ENCODE results near the gene HS6ST3.

The HS6ST3 gene

DNA sequence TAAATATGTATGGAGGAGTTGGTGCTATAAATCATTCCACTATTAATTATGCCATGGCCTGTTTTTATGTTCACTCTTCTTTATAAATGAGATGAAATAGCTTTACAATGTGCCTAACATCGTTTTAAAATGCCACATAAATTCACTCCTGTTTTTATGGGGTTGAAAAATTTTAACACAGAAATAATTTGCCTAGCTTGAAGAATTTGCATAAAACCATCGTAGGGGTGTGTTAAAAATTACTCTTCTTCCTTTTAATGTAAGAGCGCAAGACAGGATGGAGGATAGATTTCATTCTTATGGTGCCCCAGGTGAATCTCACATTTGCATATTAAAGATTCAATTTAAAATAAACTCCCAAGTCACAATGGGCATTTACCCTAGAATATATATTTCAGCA, 456.6 kb downstream of the HS6ST3 start:
- DNase-seq = no peak

DNA sequence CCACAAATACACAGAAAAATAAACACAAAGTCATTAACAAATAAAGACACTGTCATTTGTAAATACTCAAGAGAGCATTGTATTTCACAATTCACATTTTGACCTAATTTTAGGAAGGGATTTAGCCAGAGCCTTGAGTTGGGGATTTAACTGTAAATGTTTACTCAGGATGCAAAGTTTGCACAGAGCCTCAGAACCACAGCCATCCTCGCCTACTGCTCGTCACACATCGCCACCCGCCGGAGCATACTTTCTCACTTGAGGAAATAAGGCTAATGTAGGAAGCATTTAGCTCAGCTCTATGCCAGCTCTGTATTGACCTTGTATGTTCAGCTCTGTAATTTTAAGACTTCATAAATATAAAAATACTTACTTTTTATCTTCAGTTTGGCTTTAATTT, 461.6 kb downstream of the HS6ST3 start:
- DNase-seq = no peak

DNA sequence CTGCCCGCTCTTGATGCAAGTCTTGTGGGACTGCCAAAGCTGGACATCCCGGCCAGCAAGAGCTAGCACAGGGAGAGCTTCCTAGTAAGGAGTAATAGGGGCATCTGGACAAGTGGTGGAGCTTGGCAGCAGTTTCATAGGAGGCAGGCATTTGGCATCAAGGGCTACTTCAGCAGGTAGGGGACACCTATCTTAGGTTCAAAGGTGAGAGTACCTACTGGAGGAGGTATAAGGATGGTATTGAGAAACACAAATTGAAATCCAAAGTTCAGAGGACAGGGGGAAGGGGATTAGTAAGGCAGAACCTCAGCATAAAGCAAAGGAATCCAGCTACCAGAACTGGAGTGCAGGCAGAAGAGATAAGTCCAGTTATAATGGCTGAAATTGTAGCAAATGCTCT, 462.7 kb downstream of the HS6ST3 start:
- DNase-seq = no peak

DNA sequence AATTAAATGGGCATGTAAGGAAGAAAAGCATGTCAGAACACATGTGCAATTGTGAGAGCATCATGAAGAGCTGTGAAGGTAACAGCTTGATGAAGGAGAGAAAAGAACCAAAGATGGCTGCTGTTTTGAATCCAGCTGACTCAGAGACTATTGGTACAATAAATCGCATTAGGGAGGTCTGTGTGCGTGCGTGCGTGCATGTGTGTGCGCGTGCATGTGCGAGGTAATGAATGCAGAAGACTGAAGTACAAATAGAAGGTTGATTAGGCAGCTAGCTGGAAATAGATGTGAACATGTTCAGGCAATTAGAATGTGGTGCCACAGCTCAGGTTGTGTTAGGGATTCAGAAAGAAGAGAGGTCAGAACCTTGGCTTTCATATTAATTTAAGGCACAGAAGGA, 463.9 kb downstream of the HS6ST3 start:
- DNase-seq = no peak

DNA sequence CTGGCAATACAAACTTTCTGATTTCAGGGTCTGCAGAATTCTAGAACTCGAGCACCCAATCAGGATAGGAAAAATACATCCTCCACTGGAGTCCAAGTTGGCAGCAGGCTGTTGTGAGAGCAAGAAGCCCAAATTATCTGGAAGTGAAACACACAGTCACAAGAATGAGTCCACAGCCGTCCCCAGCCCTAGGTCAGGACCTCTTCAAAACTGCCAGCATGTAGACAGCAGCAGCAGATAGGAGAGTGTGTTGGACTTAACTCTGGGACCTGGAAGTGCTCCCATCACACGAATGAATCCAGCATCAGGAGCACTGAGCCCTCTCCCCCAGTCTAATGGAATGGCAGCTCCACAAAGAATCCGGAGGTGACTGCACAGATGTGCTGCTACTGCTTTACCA, 483.7 kb downstream of the HS6ST3 start:
- no peak for DNase-seq

DNA sequence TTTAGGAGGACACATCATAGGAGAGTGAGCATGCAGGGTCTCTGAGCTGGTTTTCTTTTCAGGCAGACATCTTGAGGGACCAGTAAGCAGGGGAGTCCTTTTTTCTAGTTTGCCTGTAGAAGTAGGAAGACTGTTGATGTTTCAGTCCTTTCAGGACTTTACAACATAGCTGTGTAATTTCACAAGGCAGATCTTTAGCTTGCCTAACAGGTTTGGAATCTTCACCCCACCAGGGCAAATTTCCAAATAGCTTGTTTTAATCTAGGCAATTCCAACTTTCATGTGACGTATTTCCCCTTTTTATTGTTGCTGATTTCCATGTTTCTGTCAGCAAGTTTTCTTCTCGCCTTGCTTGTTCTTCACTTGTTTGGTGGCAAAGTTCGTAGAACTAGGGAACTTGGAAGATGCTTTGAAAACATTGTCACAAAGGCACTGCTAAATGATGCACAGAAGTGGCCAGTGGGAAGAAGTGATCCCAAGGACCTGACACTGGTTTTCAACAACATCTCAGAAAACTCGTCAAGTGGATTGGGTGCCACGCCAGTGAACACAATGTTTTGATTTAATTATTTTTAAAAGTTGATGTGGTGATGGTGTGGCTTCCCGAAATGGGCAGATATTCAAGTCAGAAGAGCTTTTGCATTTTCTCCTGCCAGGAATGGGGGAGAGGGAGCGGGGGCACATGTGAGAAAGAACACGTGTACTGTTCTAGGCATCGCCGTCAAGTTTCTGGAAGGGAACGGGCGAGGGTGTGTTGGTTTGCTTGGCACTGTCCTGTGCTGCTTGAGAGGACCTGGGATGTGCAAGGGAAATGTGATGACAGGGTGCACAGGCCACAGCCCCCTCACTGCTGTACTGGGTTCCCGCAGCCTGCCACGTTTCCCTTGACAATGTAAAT, 485.8 kb downstream of the HS6ST3 start:
- no peak for DNase-seq

DNA sequence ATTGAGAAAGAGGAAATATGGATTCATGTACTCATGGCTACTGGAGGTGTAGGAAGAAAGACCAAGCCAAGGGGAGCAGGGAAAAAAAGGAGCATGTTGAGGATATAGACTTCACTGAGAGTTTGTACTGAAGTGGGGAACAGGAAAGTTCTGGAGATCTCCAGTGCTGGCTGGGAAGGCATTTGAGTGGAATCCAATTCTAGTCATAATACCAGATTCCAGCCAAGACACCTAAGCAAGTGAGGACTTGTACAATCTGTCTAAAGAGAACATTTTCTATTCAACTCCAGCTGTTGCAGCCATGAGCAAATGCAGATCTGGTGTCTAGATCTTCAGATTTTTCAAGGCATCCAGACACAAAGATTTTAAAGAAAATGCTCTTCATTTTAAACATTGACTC, 491.8 kb downstream of the HS6ST3 start:
- no peak for DNase-seq

DNA sequence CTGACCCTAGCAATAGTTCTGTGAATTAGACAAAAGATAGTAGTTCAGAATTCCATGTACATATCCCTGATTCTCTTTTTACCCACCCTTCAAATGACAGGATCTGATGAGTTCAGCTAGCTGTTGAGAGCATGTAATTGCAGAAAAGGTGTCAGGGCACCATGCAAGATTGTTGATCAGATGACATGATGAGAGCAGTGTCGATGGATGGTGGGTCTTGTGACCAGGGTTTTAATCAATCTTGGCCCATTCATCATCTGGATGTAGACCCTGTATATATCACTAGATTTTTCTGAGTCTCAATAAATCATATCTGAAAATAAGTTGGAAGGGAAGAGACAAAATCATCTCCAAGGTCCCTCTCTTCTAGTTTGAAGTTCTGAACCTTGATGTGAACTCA, 525.3 kb downstream of the HS6ST3 start:
- no peak for DNase-seq

DNA sequence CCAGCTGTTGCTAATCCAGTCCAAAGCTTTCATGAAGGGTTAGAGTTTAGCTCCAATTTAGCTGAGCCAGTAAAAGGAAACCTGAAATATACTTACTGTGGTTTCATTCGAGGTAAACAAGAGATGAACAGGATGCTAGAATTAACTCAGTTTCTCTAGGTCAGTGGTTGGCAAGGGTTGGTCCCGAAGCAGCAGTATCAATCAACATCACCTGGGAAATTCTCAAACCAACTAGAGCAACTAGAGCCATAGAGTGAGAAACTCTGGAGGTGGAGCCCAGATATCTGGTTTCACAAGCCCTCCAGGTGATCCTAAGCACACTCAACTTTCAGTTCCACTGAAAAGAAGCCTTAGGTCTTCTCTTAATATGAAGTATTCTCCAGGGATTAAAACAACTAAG, 527.6 kb downstream of the HS6ST3 start:
- DNase-seq = no peak

DNA sequence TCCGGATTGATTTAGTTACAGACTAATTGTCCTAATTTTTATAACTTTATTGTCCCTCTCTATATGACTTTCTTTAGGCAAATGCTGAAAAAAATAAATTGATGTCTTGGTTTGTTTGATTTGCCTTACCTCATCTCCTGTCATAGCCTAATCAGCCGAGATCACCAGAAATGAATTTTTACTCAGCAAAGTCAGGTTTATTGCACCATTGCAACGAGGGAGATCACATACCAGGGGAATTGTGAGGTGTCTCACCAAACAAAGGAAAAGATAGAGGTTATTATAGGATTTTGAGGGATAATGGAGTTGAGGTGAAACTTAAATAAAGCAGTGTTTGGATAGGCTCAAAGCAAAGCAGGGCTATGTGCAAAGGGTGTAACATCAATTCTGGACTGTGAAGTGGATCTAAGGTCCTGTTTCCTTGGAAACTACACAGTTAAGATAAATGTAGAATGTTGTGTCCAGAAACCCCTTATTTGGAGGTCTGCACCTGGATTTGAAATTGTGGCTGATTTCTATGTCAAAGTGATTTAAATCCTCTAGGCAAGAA, 531.8 kb downstream of the HS6ST3 start:
- no peak for DNase-seq

GRCh38 chr13:96629331-96629730, 539.4 kb downstream of the HS6ST3 start:
- no peak for DNase-seq

DNA sequence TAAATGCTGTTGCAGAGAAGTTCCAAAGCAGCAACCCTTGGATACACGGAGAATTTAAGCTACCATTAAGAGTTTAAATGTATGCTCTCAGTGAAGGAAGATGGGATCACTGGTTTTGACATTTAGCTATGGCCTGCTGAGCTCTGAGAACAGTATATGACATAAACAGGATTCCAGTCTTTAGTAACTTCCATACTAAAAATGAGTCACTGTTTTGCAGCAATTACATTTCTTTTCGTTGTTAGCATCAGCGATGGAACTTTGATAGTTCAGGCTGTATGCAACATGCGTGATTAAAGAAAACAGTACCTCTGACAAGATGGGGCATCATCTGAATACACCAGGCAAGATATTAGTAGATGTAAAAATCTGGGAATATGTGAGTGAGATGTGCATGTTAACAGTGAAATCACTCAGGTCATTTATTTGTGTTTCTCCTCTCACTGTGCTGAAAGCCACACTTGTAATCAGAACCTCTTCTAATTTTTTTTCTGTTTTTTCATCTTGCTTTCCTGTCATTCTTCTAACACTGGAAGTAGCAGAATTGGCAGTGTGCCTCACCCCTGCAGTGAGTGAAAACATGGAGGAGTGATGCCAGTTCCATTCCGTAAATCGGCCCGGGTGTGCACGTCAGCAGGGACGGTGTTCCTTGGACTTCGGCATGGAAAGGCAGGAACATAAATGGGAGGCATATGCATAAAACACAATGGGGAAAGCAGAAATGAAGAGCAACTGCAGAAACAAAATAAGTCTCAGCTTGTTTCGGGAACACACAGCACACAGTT, 542.8 kb downstream of the HS6ST3 start:
- DNase-seq = no peak

DNA sequence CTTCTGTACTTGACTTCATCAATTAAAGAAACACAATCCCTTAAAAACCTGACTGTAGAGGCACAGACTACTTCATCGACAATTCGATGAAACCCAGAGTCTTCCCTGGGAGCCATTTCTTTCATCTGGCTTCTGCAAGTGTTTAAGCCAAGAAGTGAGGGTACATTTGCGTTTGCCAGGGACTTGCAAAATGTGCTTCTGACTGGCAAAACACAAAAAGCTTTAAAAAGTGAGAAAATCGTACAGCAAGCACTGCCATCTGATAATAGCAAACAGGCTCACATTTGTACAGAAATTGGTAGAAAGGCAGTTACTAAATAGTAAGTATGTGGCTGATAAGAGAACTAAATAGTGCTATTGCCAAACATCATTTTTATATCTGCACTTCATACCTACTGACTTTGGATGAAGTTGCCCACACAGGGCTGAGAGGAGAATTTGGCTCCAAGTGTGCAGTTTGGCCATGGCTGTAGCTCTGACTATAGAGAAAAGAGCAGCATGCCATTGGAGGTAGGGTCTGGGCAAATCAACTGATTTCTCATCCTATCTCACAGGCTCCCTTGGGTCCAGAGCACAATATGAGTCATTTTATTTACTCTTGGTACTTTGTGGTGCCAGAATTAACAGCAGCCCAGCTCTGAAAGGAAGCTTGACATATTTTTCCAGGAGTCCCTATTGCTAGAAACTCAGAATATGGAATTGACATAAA, 546.2 kb downstream of the HS6ST3 start:
- no peak for DNase-seq

- no peak for DNase-seq
Observed at GRCh38 chr13:96637039-96637438, 547.1 kb downstream of the HS6ST3 start.

GRCh38 chr13:96646101-96646500, 556.2 kb downstream of the HS6ST3 start:
- DNase-seq = no peak

DNA sequence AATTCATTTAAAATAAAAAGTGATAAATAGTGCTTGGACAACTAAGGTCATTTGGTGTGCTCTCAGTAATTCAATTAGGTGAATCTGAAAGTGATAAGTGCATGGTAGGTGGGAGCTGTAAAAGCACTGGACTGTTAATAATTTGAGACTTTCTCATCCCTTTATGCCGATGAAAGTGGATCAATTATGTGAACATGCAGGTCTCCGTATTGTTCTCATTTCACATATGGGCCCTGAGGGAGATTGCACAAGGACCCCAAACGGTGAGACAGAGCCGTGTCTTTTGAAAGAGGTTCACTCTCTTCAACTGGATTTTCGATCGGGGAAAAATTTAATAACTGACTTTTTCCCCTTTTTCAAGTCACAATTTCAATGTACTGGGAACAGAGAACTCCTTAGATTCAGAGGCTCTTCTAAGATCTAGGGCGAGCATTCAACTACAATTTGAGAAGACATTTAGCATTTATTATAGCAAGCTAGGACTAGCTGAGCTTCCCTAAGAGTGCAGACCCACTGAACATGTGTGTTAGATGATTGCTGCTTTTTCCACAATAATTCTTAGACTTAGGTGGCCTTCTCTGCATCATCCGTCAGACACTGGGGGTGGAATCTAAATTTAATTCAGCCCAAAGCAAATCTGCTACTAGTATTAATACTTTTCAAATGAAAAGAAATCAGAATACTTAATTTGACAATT, 556.8 kb downstream of the HS6ST3 start:
- no peak for DNase-seq

DNA sequence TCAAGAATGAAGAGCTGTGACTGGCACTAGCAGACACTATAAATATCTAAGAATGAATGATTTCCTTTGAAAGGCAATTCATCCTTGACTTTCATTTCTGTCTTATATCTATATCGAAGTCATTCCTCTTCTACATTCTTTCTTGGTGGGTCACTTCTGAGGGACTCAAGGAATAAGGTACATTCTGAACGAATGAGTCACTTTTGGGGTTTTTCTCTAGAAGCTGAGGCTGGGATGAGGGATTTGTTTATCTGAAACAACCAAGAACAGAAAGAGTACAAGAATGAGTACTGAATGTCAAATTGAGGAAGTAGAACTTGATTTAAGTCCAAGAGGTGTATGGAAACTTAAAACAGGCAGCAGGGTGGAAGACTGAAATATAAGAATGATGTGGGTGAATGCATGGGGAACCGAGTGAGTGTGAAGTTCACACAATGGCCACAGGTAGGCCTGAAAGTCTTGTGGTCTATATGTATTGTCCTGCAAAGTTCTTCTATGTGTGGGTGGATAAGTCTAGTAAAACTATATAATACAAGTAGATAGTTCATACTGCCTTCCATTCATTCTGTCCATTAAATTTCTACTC, 560.5 kb downstream of the HS6ST3 start:
- DNase-seq = no peak

DNA sequence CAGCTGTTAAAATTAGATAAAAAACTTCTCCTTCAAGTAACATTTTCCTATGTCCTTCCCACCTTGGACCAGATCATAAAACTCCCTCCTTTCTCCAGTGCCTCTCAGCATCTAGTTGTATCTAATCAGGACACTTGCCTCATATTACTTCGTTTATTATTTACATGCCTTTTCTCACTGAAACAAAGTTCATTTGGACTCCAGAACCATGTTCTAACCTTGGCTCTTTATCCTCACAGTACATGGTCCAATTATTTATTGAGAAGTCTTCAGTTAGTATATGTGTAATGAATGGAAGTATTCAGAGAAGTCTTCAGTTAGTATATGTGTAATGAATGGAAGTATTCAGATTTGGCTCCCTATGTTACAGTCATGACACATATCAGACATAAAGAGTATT, 561.7 kb downstream of the HS6ST3 start:
- no peak for DNase-seq

GRCh38 chr13:96652506-96652905, 562.6 kb downstream of the HS6ST3 start:
- no peak for DNase-seq

- DNase-seq = no peak
Observed at GRCh38 chr13:96661612-96662011, 571.7 kb downstream of the HS6ST3 start.

DNA sequence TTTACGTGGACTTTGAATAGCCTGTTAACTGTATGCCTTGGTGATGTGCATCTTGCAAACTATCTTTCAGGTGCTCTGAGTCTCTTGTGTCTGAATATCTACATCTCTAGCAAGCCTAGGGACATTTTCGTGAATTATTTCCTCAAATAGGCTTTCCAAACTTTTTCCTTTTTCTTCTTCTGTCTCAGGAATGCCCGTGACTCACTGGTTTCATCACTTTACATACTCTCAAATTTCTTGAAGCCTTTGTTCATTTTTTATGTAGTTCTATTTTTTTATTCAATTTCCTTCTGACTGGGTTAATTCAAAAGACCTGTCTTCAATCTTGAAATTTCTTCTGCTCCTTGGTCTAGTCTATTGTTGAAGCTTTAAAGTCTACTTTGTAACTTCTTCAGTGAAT, 572.1 kb downstream of the HS6ST3 start:
- no peak for DNase-seq

All from inflammatory macrophage (primary cell).